Immature natural killer cell (primary cell): Measurements from ENCODE around the gene ABRACL. TPM values are rescaled to one million over a fixed set of nuclear protein-coding genes. Genes with fewer than 3 reads are reported as not detected.
"Not testable (repeated sequence)": the region's sequence is repeated elsewhere in the genome, so short reads cannot be mapped to it uniquely, and the experiment has no call there.

Experiments
- DNase-seq, 3 donors: peaks; one replicate each; pipeline ENCODE4 v3.0.0; 2022; ENCODE audit warnings: mixed read lengths in 1 of 3
- H3K27ac Mint-ChIP-seq, 6 donors: one replicate each; pipeline ENCODE4 v1.8.0; 2020; ENCODE audit warnings: mixed read lengths in 6 of 6, mild to moderate bottlenecking in 5 of 6, inconsistent platforms in 4 of 6, moderate library complexity in 3 of 6
- H3K27me3 Mint-ChIP-seq, 3 donors: one replicate each; pipeline ENCODE4 v1.8.0; 2020 to 2021; ENCODE audit warnings: low read depth in 3 of 3, mild to moderate bottlenecking in 3 of 3, mixed read lengths in 3 of 3, moderate library complexity in 3 of 3, inconsistent platforms in 1 of 3
- H3K36me3 Mint-ChIP-seq, 3 donors: one replicate each; pipeline ENCODE4 v1.8.0; 2020; ENCODE audit warnings: mixed read lengths in 3 of 3, inconsistent platforms in 2 of 3, mild to moderate bottlenecking in 2 of 3
- H3K4me1 Mint-ChIP-seq, 2 donors: one replicate each; pipeline ENCODE4 v1.8.0; 2020; ENCODE audit warnings: inconsistent platforms in 2 of 2, mild to moderate bottlenecking in 2 of 2, mixed read lengths in 2 of 2, moderate library complexity in 1 of 2
- H3K4me3 Mint-ChIP-seq, 5 donors: one replicate each; pipeline ENCODE4 v1.8.0; 2020; ENCODE audit warnings: mild to moderate bottlenecking in 5 of 5, mixed read lengths in 5 of 5, inconsistent platforms in 3 of 5, moderate library complexity in 3 of 5
- H3K9me3 Mint-ChIP-seq, 6 donors: one replicate each; pipeline ENCODE4 v1.8.0; 2020; ENCODE audit warnings: mild to moderate bottlenecking in 6 of 6, mixed read lengths in 6 of 6, inconsistent platforms in 4 of 6, moderate library complexity in 3 of 6
- polyA plus RNA-seq, 3 donors: library from polyadenylated mRNA; unstranded; fragments of 300-500 nt; fragmentation: Illumina TruSeq; gene quantifications; one replicate each; pipeline ENCODE4 v1.2.3, GENCODE V29; 2021

ABRACL gene, protein sequence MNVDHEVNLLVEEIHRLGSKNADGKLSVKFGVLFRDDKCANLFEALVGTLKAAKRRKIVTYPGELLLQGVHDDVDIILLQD
- 100 to 1,000 TPM; 113 to 167 (median 153) TPM for polyA plus RNA-seq

DNA sequence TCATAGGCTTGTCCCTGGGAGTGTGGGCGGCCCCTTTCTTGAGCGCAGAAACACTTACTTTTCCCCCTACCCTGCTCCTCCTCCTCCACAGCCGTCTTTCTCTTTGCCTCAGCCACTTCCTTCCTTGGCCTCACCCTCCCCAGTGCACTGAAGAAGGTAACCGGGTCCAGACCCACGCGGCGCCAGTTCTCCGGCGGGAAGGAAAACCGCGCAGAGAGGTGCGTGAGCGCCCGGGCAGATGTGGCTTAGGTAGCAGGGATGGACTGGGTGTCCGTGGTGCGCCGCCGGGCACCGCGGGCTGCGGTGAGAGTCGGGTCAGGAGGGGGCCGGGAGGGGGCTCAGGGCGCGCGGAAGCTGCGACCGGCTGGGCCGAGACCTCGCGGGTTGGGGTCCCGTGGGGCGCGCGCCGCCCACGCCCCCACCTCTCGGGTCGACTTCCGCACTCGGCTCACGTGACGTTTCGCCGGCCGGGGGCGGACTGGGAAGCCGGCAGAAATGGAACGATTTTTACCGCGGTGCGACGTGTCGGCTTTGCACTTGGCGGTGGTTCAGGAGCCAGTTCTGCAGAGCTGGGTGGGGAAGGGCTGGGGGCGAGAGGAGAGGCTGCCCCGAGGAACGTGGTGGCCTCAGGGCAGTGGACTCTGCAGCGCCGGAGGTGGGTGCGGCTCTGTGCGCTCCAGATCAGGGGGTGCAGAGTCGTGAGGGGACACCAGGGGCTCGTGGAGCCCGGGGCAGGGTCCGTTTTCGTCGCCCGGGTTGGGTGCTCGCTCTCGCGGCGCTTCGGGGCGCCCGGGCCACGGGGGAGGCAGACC, at the start of gene ABRACL:
TSS of gene ABRACL (plus strand) at position 88 of the 812 bp plus-strand sequence. CDS start 5,416 bp downstream, outside the sequence.
- H3K27ac Mint-ChIP-seq: peak within 1 kb of the TSS; percentile 81 to 94 (median 86)
- DNase-seq: peak; percentile 62 to 65 (median 63)
- peak within 1 kb of the TSS in 4 of 5 donors; percentile 92 to 98 (median 95) for H3K4me3 Mint-ChIP-seq

DNA sequence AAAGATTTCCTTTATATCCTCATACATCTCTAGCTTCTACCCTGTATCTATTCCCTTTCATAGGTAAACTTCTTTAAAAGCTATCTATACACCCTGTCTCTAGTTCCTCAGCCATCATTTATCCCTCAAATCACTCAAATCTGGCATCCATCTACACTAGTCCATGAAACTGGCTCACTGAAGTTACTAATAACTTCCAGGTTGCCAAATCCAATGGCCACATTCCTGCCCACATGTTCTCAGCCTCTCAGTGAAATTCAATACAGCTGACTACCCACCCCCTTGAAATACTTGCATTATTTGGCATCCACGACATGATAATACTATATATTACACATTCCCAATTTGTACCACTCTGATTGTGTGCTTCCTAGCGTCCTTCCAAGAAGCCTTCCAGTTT, 49.2 kb upstream of the ABRACL start:
- Mint-ChIP-seq H3K4me1 (peaks cover 28 to 33% of the 10 kb centered on the region in 2 donors), H3K4me3 (no peak overlapping the region), H3K9me3 (no peaks in the 10 kb centered on the region), H3K36me3 (no peaks in the 10 kb centered on the region), H3K27me3 (peaks cover 0 to 2% (median 0%) of the 10 kb centered on the region in 3 donors), H3K27ac (peak overlapping the region in 4 of 6 donors; percentile 6 to 56 (median 38))
- no peak for DNase-seq

More for the DNA sequence above, at the start of gene ABRACL:
- Mint-ChIP-seq H3K4me1 (peaks cover 23 to 35% of the 10 kb centered on the region in 2 donors), H3K9me3 (no peaks in the 10 kb centered on the region), H3K27me3 (peaks cover 0 to 6% (median 2%) of the 10 kb centered on the region in 3 donors), H3K36me3 (no peaks in the 10 kb centered on the region)

DNA sequence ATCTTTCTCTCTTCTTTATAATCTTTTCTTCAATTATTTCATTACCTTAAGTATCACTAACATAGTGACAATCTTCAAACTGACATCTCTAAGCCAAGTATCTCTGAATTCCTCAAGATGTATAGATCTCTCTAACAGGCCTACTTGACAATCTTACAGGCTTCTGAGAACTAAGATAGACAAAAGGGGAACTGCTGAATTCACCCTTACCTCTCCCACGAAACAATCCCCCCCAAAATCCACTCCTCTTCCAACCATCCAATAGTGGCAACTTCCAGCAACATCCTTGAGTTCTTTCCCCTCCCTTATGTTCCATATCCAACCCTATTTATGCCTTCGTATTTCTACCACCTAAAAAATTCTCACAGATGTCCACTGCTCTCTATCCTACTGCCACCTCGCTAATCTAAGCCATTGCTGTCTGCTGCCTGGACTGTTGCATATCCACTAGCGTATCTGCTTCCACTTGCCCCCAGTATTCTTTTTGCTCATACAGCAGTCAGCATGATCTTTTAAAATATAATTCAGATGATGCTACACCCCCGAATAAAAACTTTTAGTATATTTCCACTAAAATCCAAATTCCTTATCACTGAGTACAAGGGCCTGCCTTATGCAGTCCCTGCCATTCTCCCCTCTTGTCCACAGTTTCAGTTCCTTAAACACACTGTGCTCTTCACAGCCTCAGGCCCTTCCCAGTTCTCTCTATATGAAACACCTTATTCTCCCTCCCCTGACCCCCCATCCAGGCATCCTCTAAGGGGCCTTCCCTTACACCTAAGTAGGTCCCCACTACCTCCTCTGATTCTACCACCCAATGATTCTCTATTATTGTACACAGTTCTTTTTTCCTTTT, 48.5 kb upstream of the ABRACL start:
- H3K4me1 Mint-ChIP-seq: peaks cover 21 to 31% of the 10 kb centered on the region in 2 donors
- peaks cover 0 to 2% (median 0%) of the 10 kb centered on the region in 3 donors for H3K27me3 Mint-ChIP-seq
- no peaks in the 10 kb centered on the region for H3K36me3 Mint-ChIP-seq
- peak overlapping the region in 2 of 6 donors; percentile 3 to 5 for H3K27ac Mint-ChIP-seq
- no peak overlapping the region for H3K4me3 Mint-ChIP-seq
- DNase-seq: no peak
- H3K9me3 Mint-ChIP-seq: no peaks in the 10 kb centered on the region

DNA sequence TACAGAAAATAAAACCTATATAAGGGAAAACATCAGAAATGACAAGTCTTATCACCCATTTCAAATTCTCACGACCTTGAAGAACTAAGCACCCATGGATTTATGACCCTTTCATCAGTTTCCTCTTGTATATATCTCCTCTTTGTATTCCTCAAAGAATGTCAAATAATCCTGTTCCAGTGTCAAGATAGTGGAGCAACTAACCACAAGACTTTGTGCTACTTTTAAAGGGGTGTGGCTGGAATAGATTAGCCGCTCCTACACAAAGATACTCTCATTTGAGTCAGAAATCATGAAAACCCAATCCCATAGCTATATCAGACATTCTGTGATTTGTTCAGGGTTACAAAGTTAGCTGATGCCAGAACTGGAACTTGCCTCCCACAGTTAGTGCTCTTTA, 47.1 kb upstream of the ABRACL start:
- DNase-seq: no peak
- no peak overlapping the region for H3K27ac Mint-ChIP-seq
- no peaks in the 10 kb centered on the region for H3K36me3 Mint-ChIP-seq
- H3K27me3 Mint-ChIP-seq: peaks cover 0 to 2% (median 0%) of the 10 kb centered on the region in 3 donors
- H3K4me3 Mint-ChIP-seq: no peak overlapping the region
- no peaks in the 10 kb centered on the region for H3K9me3 Mint-ChIP-seq
- peaks cover 13 to 37% of the 10 kb centered on the region in 2 donors for H3K4me1 Mint-ChIP-seq

DNA sequence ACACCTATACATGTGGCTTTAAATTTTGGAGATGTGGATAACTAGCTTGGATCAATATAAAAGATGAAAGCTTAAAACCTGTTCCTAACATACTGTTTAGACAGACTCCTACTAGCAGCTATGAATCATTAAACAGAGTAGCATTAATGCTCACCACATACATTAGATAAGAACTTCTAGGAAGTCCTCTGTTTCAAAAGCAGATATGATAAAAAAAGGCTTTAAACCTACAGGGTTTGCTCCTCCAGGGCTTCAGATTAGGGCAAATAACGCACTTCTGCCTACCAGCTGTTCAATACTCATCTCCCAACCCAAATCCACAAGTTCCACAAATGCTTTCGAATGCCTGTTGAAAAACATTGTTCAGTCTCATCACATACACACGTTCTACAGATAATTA, 42.0 kb upstream of the ABRACL start:
- Mint-ChIP-seq H3K36me3 (no peaks in the 10 kb centered on the region), H3K27ac (peak overlapping the region; percentile 51 to 86 (median 74)), H3K4me3 (peak overlapping the region in 4 of 5 donors; percentile 73 to 83 (median 80)), H3K27me3 (peaks cover 0 to 10% (median 5%) of the 10 kb centered on the region in 3 donors), H3K4me1 (peaks cover 7 to 25% of the 10 kb centered on the region in 2 donors), H3K9me3 (no peaks in the 10 kb centered on the region)
- peak in 1 of 3 donors; percentile 9 for DNase-seq

DNA sequence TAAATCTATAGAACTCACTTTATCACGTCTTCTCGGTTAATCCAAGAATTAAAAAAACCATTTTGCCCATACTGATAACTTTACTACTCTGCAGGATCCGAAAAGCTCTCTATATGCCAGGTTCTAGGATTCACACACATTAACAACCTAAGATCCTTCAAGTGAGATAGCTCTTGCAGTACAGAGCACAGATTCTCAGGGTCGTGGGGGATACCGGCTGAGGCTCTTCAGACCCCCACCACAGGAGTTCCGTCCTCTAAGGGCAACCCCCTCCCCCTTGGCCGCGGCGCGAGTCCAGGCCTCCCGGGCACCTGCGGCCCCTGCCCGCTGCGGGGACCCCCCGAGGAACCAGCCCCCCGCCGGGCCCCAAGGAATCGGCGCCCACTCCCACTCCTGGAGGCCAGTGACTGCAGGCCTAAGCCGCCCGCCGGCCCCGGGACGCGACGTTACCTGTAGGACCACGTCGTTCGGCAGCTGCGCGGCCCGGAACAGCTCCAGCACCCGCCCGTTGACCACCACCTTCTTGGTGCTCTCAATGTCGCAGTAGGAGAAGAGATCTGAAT, 41.4 kb upstream of the ABRACL start:
- no peaks in the 10 kb centered on the region for H3K9me3 Mint-ChIP-seq
- peaks cover 7 to 22% of the 10 kb centered on the region in 2 donors for H3K4me1 Mint-ChIP-seq
- peak overlapping the region; percentile 69 to 86 (median 78) for H3K27ac Mint-ChIP-seq
- peak overlapping the region; percentile 81 to 89 (median 84) for H3K4me3 Mint-ChIP-seq
- H3K27me3 Mint-ChIP-seq: peaks cover 0 to 10% (median 5%) of the 10 kb centered on the region in 3 donors
- H3K36me3 Mint-ChIP-seq: no peaks in the 10 kb centered on the region
- peak in 2 of 3 donors; percentile 8 to 11 for DNase-seq

DNA sequence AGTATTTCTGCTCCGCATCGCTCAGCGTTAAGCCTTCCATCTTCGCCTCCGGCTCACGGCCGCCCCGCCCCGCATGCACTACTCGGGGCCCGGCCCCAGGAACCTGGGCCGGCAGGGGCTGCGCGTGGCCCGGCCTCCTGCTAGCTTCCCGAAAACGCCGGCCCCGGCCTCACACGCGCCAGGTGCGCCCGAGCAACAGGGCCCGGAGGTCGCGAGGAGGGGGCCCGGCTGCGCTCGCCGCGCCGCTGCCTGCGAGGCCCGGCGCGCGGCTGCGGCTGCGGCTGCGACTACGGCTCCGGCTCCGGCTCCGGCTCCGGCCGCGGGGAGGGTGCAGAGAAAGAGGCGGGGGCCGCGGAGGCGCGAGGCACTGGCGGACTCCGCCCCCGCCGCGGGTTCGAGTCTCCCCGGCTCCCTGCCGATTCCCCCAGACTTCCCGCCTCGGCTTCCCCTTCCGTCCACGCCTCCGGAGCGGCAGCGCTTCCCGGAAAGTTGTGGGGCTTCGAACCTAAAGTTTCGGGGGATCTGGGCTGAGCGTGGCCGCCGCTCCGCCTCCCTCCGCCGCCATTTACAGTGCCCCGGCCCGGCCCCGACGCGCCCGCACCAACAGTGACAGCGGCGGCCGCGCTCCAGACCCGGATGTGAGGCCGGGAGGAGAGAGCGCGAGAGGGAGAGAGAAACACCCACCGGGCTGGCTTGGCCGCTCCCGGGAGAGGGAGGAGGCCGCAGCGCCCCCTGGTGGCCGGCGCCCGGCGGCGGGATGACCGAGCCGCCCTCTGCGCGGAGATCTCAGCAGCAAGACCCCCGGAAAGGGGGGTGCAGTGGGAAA, 40.7 kb upstream of the ABRACL start, which contains the start of gene REPS1:
TSS of gene REPS1 (minus strand) at position 611 of the 826 bp plus-strand sequence. CDS start at position 40, 571 bp downstream.
- DNase-seq: peak; percentile 90 to 92 (median 91)
- Mint-ChIP-seq H3K4me3 (peak within 1 kb of the TSS; percentile 90 to 93 (median 90)), H3K4me1 (peaks cover 7 to 22% of the 10 kb centered on the region in 2 donors), H3K27ac (peak within 1 kb of the TSS; percentile 86 to 94 (median 89)), H3K27me3 (peaks cover 0 to 10% (median 5%) of the 10 kb centered on the region in 3 donors), H3K36me3 (no peaks in the 10 kb centered on the region), H3K9me3 (no peaks in the 10 kb centered on the region)

DNA sequence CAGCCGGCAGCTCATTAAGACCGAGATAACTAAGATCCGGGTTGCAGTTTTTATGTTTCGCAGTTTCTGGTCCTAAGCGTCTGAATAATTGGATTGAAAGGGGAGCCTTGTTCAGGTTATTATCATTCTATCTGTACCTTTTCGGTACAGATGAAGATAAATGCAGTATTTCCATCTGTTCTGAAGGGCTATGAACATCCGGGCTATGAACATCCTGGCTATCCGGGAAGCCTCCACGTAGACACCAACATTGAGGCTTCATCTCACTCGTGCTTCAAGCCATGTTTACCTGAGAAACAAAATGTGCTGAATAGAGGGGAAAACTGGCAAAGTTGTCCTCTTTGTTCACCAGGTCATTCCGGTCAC, 40.1 kb upstream of the ABRACL start:
- H3K27me3 Mint-ChIP-seq: peaks cover 0 to 14% (median 6%) of the 10 kb centered on the region in 3 donors
- peak overlapping the region; percentile 90 to 93 (median 90) for H3K4me3 Mint-ChIP-seq
- no peak for DNase-seq
- peaks cover 7 to 22% of the 10 kb centered on the region in 2 donors for H3K4me1 Mint-ChIP-seq
- H3K9me3 Mint-ChIP-seq: no peaks in the 10 kb centered on the region
- no peaks in the 10 kb centered on the region for H3K36me3 Mint-ChIP-seq
- H3K27ac Mint-ChIP-seq: peak overlapping the region; percentile 76 to 94 (median 89)

DNA sequence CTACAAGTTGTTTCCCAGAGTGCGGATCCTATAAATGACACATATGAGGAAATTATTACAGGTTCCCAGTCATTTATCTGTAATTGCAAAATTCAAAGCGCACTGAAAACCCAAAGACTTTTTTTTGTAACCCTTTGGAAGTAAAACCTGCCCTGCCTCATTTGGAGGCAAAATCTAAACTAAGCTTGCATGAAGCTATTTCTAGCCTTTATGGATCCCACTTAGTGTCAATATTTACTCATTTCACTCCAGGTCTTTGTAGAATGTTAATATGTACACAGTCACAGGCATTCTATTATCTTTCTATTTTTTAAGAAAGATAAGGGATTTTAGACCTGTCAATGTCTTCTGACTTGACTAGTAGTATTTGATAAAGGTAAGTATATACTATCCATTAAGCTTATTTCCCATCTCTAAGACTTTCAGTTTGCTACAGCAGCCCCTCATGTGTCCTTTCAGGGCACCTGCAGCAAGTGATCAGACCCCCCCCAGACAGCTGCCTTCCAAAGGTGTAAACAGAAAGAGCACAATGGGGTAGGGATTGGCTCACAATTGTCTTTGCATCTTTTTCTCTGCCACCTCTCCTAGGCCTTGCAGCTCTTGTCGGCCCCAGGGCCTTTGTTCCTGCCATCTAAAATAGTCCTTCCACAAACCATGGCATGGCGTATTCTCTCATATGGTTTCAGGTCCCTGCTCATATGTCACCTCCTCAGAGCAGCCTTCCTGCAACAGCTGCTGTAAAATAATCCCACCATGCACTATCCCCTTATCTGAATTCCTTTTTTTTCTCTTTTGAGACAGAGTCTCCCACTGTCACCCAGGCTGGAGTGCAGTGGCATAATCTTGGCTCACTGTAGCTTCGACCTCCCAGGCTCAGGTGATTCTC, 39.2 kb upstream of the ABRACL start:
- H3K27ac Mint-ChIP-seq: peak overlapping the region in 1 of 6 donors; percentile 53
- H3K27me3 Mint-ChIP-seq: peaks cover 0 to 14% (median 6%) of the 10 kb centered on the region in 3 donors

DNA sequence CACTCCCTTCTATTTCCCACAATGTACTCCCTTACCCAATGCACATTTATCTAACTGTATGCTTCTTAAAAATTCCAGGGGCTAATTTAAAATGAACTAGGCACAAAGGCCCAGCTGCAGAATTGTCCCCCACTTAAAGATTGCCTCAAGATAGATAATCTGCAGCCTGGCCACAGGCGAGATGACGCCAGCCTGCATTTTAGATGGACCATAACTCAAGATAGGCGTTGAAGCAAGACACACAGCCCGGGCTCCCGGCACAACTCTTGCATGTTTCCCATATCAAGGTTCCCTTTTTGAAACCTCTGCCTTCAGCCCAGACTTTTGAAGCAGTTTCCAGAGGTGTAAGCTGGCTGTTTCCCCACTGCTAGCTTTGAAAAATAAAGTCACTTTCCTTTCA, 37.3 kb upstream of the ABRACL start:
- Mint-ChIP-seq H3K4me1 (peaks cover 7 to 15% of the 10 kb centered on the region in 2 donors), H3K36me3 (no peaks in the 10 kb centered on the region), H3K27me3 (peaks cover 0 to 20% (median 6%) of the 10 kb centered on the region in 3 donors), H3K9me3 (no peaks in the 10 kb centered on the region), H3K4me3 (no peak overlapping the region), H3K27ac (no peak overlapping the region)
- DNase-seq: no peak

More for the DNA sequence above, 39.2 kb upstream of the ABRACL start:
- no peak for DNase-seq
- H3K36me3 Mint-ChIP-seq: no peaks in the 10 kb centered on the region
- no peaks in the 10 kb centered on the region for H3K9me3 Mint-ChIP-seq
- peak overlapping the region in 4 of 5 donors; percentile 36 to 93 (median 90) for H3K4me3 Mint-ChIP-seq
- H3K4me1 Mint-ChIP-seq: peaks cover 7 to 22% of the 10 kb centered on the region in 2 donors

DNA sequence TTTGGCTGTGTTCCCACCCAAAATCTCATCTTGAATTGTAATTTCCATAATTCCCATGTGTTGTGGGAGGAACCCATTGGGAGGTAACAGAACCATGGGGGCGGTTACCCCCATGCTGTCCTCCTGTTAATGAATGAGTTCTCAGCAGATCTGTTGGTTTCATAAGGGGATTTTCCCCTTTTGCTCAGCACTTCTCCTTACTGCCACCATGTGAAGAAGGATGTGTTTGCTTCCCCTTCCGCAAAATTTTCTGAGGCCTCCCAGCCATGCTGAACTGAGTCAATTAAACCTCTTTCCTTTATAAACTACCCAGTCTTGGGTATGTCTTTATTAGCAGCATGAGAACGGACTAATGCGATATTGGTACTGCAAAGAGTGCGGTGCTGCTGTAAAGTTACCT, 35.6 kb upstream of the ABRACL start:
- not testable (repeated sequence) for H3K9me3 Mint-ChIP-seq, H3K27ac Mint-ChIP-seq, DNase-seq, H3K4me1 Mint-ChIP-seq, H3K36me3 Mint-ChIP-seq, H3K4me3 Mint-ChIP-seq
- H3K27me3 Mint-ChIP-seq: peaks cover 0 to 19% (median 8%) of the 10 kb centered on the region in 3 donors

DNA sequence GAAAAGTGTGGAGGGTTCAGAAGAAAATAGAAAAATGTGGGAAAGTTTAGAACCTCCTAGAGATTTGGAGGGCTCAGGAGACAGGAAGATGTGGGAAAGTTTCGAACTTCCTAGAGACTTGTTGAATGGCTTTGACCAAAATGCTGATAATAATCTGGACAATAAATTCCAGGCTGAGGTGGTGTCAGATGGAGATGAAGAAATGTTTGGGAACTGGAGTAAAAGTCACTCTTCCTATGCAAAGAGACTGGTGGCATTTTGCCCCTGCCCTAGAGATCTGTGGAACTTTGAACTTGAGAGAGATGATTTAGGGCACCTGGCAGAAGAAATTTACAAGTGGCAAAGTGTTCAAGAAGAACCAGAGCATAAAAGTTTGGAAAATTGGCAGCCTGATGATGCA, 35.1 kb upstream of the ABRACL start:
- H3K4me3 Mint-ChIP-seq, H3K4me1 Mint-ChIP-seq, H3K9me3 Mint-ChIP-seq, H3K36me3 Mint-ChIP-seq, DNase-seq, H3K27ac Mint-ChIP-seq: not testable (repeated sequence)
- peaks cover 0 to 15% (median 3%) of the 10 kb centered on the region in 3 donors for H3K27me3 Mint-ChIP-seq
